GM23338 (cell line): ENCODE data around the gene SLCO4A1. TPM values are rescaled to one million over a fixed set of nuclear protein-coding genes. Genes with fewer than 3 reads are reported as not detected.

Experiments
- ATAC-seq: fragments of 200-7000 bp; cut with Tn5 transposase; 3 replicates; pipeline ENCODE4 v1.9.1; 2020
- DNase-seq: peaks from one replicate; pipeline ENCODE4 v3.0.0-alpha.2; 2015; ENCODE audit warnings: low spot score
- H2AFZ ChIP-seq: fragments of 200-600 bp; sonication (generic); 2 replicates; pipeline ENCODE4 v1.8.0; 2016; ENCODE audit warnings: antibody characterized with exemption, mild to moderate bottlenecking, moderate library complexity
- H3F3A ChIP-seq: fragments of 200-600 bp; sonication (generic); replicated peaks from 2 replicates; pipeline ENCODE4 v1.8.0; 2017; ENCODE audit warnings: antibody characterized with exemption, mixed run types, low read depth
- H3K27ac ChIP-seq: fragments of 200-600 bp; sonication (generic); 2 replicates; pipeline ENCODE4 v1.6.1; 2016; ENCODE audit warnings: low read depth
- H3K27me3 ChIP-seq: fragments of 200-600 bp; sonication (generic); 2 replicates; pipeline ENCODE4 v1.8.0; 2016; ENCODE audit warnings: mild to moderate bottlenecking, mixed run types, moderate library complexity; ENCODE audit not compliant: insufficient read depth
- H3K36me3 ChIP-seq: fragments of 200-600 bp; sonication (generic); 2 replicates; pipeline ENCODE4 v1.8.0; 2016; ENCODE audit warnings: mild to moderate bottlenecking; ENCODE audit not compliant: insufficient read depth
- H3K4me1 ChIP-seq: fragments of 200-600 bp; sonication (generic); 2 replicates; pipeline ENCODE4 v1.8.0; 2016; ENCODE audit warnings: mild to moderate bottlenecking, moderate library complexity; ENCODE audit not compliant: insufficient read depth
- H3K4me2 ChIP-seq: fragments of 200-600 bp; sonication (generic); 2 replicates; pipeline ENCODE4 v1.7.1; 2017; ENCODE audit warnings: mixed run types
- H3K4me3 ChIP-seq: fragments of 200-600 bp; sonication (generic); 2 replicates; pipeline ENCODE4 v1.6.1; 2016; ENCODE audit warnings: mixed run types
- H3K79me2 ChIP-seq: fragments of 200-600 bp; sonication (generic); replicated peaks from 2 replicates; pipeline ENCODE4 v1.8.0; 2017; ENCODE audit warnings: mild to moderate bottlenecking; ENCODE audit not compliant: insufficient read depth
- H3K9me2 ChIP-seq: fragments of 200-600 bp; sonication (generic); 2 replicates; pipeline ENCODE4 v1.8.0; 2017; ENCODE audit not compliant: insufficient read depth
- H4K20me1 ChIP-seq: fragments of 200-600 bp; sonication (generic); replicated peaks from 2 replicates; pipeline ENCODE4 v1.8.0; 2017; ENCODE audit warnings: mild to moderate bottlenecking; ENCODE audit not compliant: insufficient read depth
- H3K27ac Mint-ChIP-seq: 2 replicates; pipeline ENCODE4 v1.8.0; 2020; ENCODE audit warnings: inconsistent platforms, mild to moderate bottlenecking, moderate library complexity, mixed read lengths
- H3K27me3 Mint-ChIP-seq: 3 replicates; pipeline ENCODE4 v1.8.0; 2022; ENCODE audit warnings: low read depth, mild to moderate bottlenecking, moderate library complexity, mixed read lengths, inconsistent platforms; ENCODE audit not compliant: insufficient read depth, poor library complexity
- H3K36me3 Mint-ChIP-seq: 3 replicates; pipeline ENCODE4 v1.8.0; 2021; ENCODE audit warnings: low read depth, mild to moderate bottlenecking, inconsistent platforms, moderate library complexity, mixed read lengths
- H3K4me1 Mint-ChIP-seq: 3 replicates; pipeline ENCODE4 v1.8.0; 2020; ENCODE audit warnings: mild to moderate bottlenecking, inconsistent platforms, mixed read lengths
- H3K4me3 Mint-ChIP-seq: 3 replicates; pipeline ENCODE4 v1.8.0; 2021; ENCODE audit warnings: moderate library complexity, mild to moderate bottlenecking, inconsistent platforms, mixed read lengths
- H3K9me3 Mint-ChIP-seq: 3 replicates; pipeline ENCODE4 v1.8.0; 2020; ENCODE audit warnings: moderate library complexity, mild to moderate bottlenecking, inconsistent platforms, mixed read lengths
- CREB1 ChIP-seq: fragments of 250-450 bp; sonication (Bioruptor Pico); IDR thresholded peaks from 2 replicates; pipeline ENCODE4 v1.5.0; 2020; ENCODE audit warnings: low read depth, mild to moderate bottlenecking, moderate library complexity
- CTCF ChIP-seq, 2 experiments: fragments of 200-600 bp in 1 of 2; sonication (generic) in 1 of 2; conservative IDR thresholded peaks; 2 replicates each; pipeline versions ENCODE4 v1.5.1 to v1.6.1; 2016 to 2017; ENCODE audit warnings: antibody characterized with exemption in 2 of 2, low read depth in 2 of 2, mild to moderate bottlenecking in 2 of 2, moderate library complexity in 1 of 2
- ETS1 ChIP-seq: IDR thresholded peaks from 2 replicates; pipeline ENCODE4 v1.6.1; 2016; ENCODE audit warnings: antibody characterized with exemption
- EZH2 ChIP-seq: fragments of 200-600 bp; sonication (generic); IDR thresholded peaks from one replicate; pipeline ENCODE4 v1.8.0; 2017; ENCODE audit warnings: antibody characterized with exemption, mild to moderate bottlenecking, low read depth; ENCODE audit not compliant: unreplicated experiment
- EZH2phosphoT487 ChIP-seq: fragments of 200-600 bp; sonication (generic); IDR thresholded peaks from one replicate; pipeline ENCODE4 v1.8.1; 2018; ENCODE audit warnings: antibody characterized with exemption; ENCODE audit not compliant: unreplicated experiment
- JUNB ChIP-seq: IDR thresholded peaks from one replicate; pipeline ENCODE4 v1.6.1; 2016; ENCODE audit warnings: antibody characterized with exemption; ENCODE audit not compliant: unreplicated experiment
- NANOG ChIP-seq: IDR thresholded peaks from 2 replicates; pipeline ENCODE4 v1.6.1; 2016; ENCODE audit warnings: antibody characterized with exemption, borderline replicate concordance
- POLR2AphosphoS5 ChIP-seq: IDR thresholded peaks from 2 replicates; pipeline ENCODE4 v1.6.1; 2016; ENCODE audit warnings: antibody characterized with exemption, low read depth
- REST ChIP-seq: IDR thresholded peaks from one replicate; pipeline ENCODE4 v1.6.1; 2018; ENCODE audit warnings: antibody characterized with exemption; ENCODE audit not compliant: unreplicated experiment
- STAT1 ChIP-seq: IDR thresholded peaks from one replicate; pipeline ENCODE4 v1.6.1; 2016; ENCODE audit warnings: antibody characterized with exemption; ENCODE audit not compliant: unreplicated experiment
- ZNF114 ChIP-seq: fragments of 250-450 bp; sonication (Bioruptor Pico); IDR thresholded peaks from 2 replicates; pipeline ENCODE4 v1.5.0; 2020; ENCODE audit warnings: mild to moderate bottlenecking, moderate library complexity
- ZNF331 ChIP-seq: fragments of 250-450 bp; sonication (Bioruptor Pico); IDR thresholded peaks from 2 replicates; pipeline ENCODE4 v1.5.0; 2020; ENCODE audit warnings: low read depth, mild to moderate bottlenecking, moderate library complexity
- ZNF462 ChIP-seq: fragments of 250-450 bp; sonication (Bioruptor Pico); IDR thresholded peaks from 2 replicates; pipeline ENCODE4 v1.5.0; 2020; ENCODE audit warnings: mild to moderate bottlenecking, moderate library complexity
- polyA plus RNA-seq: library from polyadenylated mRNA; unstranded; fragments of >200 nt; fragmentation: Nextera tagmentation; extraction: Ambion mirVana; gene quantifications from 2 replicates; pipeline ENCODE4 v1.2.1, GENCODE V29; 2016
- total RNA-seq: library from RNA; depleted of rRNA; stranded (reverse); fragments of >200 nt; shearing (Covaris generic); gene quantifications from 2 replicates; pipeline ENCODE4 v1.2.3, GENCODE V29; 2014

SLCO4A1 gene
- total and polyA plus RNA-seq, 2 experiments from 2014 or later, result 28.5 to 41.6 TPM

- Histone ChIP-seq H3K4me2 (no peak overlapping the region), H3K4me3 (no peak overlapping the region), H3K79me2 (peaks cover 69% of the 10 kb centered on the region), H3K36me3 (no peaks in the 10 kb centered on the region), H3K27me3 (peaks cover 26% of the 10 kb centered on the region), H3K9me2 (no peaks in the 10 kb centered on the region), H4K20me1 (peaks cover 18% of the 10 kb centered on the region), H2AFZ (no peak overlapping the region), H3K27ac (no peak overlapping the region), H3F3A (peaks cover 4% of the 10 kb centered on the region; the same call in 1 of the 2 replicates), H3K4me1 (peaks cover 7% of the 10 kb centered on the region; the same call in 1 of the 2 replicates)
- Mint-ChIP-seq H3K36me3 (no peaks in the 10 kb centered on the region; the same call in 2 of the 3 replicates), H3K27me3 (peaks cover 25% of the 10 kb centered on the region), H3K4me3 (no peak overlapping the region), H3K4me1 (peaks cover 12% of the 10 kb centered on the region), H3K27ac (no peak overlapping the region), H3K9me3 (no peaks in the 10 kb centered on the region)
- DNase-seq, result no peak
- no peak for ATAC-seq
- TF ChIP-seq ZNF462 (CRISPR knock-in tag) (no peak), REST (no peak), ETS1 (no peak), CREB1 (CRISPR knock-in tag) (no peak), STAT1 (no peak), EZH2phosphoT487 (no peak), ZNF114 (CRISPR knock-in tag) (no peak), CTCF (conservative IDR thresholded peaks at IDR 0.05; ENCODE audit: low read depth in 2 of 2) (no peak), NANOG (no peak), JUNB (no peak), EZH2 (no peak), POLR2AphosphoS5 (no peak), ZNF331 (CRISPR knock-in tag) (no peak)
These were observed 3.3 kb downstream of the SLCO4A1 start for GRCh38 chr20:62645613-62646012.
